ENCODE data around the gene GPRIN2.

The GPRIN2 gene

DNA sequence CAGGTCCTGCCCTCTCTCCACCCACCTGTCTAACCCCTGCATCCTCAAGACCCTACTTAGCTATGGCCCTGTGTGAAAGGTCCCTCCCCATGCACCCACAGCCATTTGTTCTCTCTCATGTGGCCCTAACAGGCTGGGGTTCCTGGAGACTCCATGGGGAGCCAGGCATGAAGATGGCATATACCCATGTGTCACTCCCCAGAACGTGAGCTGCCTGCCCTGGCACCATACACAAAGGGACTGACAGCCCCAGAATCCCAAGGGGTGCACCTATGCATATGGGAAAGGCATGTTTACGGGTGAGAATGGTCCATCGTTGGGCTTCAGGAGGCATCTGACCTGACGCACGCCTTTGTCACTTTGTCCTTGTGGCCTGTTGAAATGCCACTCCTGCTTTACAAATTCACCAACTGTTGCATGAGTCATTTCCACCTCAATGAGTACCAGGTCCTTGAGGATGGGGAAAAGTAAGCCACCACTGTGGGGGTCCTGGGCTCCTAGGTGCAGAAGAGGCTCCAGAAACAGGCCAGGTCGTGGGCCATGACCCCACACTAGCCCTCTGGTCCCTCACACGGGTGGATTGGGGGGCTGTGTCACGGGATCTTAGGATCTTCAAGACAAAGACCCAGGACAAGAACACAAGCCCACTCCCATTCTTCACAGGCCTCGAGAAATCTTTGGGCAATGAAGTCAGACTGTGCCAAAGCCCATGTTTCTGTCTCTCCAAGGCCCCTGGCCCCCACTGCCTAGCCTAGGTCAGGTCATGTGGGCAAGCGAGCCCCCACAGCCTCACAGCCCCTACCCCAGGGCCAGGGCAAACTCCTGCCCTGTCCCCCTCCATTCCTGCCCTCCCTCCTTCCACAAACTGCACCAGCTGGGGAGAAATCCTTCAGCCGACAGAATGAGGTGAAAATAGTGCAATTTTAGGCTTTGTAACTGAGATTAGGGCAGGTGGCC is 8.6 kb downstream of the GPRIN2 start:
- DNase-seq = no peak

DNA sequence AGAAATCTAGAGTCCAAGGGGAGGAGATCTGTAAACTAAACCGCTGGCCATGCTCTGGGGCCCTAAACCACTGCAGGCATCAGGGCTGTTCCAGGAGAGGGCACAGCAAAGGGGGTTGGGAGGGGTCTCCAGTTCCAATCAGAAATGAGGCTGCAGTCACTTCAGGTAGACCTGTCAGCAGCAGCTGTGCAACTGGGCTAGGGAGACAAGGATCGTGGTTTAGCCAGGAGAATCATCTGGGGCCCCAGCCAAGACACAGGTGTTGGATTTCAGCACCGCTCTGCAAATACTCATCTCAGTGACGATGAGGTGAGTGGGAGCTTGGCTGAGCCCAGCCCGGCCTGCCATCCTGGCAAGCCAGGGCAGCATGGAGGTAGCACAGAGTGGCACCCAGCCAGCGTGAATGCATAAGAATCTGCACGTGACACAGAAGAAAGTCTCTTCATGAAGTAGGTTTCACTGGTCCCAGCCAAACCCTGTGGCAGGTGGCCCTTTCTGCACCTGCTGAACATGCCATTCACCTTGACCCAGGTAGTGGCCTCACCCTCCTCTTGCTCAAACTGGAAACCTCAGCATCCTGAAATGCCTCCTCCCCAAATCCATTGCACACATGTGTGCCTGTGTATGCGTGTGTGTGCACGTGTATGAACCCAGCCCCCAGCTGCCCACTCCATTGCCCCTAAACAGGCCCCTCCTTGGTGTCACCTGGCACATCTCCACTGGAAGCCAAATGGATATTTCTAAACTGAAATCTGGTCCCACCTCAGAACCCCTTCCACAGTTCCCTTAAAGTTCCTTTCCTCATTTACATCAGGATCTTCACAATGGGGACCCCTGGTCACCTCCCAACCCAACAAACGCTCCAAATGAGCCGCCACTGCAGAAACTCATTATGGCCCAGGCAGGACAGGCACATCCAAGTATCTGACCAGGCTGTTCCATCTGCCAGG is 9.6 kb downstream of the GPRIN2 start:
- no peak for DNase-seq

DNA sequence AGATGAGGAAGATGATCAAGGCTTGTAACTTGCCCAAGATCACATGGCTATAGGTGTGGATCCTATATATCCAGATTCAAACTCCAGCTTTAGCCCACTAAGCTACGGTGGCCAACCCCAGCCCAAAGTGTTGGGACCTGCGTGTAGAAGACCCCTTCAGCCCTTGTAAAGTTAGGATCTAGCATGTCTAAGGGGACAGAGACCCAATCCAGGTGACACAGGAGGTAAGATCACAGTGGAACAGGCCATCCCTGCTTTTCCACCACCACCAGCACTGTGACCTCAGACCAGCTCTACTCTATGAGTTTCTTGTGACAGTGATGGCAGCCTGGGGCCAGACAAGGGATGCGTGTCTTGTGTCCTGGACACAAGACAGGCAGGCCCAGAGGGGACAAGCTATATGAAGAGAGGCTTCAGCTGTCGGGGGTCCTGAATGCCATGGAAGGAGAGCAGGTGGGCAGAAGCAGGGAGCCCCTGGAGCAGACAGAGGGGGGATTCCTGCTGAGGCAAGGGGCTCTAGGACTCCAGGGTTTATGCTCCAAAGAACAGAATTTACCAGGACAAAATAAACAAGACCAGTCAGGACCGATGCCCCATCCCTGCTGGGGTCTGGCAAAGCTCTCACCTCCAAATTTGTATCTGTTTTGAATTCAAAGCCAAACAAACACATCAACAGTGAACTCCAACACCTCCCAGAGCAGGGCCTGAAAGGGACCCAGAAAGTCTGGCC is 10.4 kb downstream of the GPRIN2 start:
- no peak for DNase-seq

DNA sequence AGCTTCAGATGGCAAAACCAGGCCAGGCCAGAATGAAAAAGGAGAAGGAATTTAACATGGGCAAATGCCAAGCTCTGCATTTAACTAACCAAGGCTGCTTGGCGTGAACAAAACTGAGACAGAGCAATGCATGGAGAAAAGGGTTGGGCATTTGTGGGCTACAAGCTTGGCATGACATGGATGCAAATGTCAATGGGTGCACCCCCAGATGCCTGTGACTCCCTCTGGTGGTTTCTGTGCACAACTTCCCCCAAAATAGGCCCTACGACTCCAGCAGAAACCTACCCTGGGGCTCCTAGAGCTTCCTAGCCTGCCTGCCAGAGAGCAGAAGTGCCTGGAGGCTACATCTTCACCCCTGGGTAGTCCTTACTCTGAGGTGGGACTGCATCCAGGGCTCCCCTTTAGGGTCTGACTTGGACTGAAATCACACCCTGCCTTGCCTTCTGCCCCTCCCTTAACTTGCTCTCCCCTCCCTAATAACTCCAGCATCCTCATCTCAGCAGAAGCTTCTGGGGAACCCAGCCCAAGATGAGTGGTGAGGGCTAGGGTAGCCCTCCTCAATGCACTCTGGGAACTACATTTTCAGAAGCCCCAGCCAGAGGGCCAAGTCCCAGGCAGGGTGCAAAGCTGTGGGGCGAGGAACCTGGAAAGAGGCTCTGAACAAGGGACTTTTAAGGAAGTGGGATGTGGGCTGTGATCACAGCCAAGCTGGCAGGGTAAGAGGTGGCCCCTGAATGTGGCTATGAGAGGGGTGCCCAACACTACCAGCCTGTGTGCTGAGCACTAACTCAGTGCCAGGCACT is 11.3 kb downstream of the GPRIN2 start:
- DNase-seq = no peak

DNA sequence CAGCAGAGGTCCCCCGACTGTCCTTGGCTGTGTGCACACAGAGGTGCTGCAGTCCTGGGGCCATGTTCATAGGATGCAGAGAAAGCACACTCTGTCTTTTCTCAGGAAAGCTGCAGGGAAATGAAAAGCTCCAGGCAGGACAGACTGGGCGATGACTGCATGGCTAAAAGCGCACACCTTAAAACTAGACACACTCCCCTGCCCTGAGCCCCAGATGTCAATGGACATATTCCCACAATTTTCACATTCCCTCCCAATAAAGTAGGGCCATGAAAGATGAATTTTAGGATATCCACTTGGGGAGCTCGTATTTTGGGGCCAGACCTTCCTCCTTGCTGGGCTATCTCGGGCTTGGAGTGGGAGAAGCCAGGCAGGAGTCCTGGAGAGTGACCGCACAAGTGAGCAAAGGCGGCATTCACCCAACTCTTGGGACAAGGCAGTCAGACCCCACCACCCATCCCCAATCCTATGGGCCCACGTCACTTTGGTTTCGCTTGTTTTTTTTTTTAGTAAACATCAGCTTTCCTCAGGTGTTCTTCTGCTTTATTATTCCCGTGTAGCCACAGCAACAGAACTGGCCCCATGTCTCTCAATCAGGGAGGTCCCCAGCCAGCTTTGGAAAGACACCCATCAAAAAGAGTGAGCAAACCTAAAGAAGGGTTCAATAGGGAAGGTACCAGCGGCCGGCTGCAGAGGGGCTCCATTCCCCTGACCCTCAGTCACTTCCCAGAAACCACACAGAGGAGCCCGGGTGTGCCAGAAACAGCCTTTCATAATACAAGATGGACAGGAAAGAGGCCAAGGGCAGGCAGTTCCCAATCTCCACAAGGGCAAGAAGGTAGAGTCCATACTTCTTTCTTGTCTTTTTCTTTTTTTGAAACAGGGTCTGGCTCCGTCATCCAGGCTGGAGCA is 12.7 kb downstream of the GPRIN2 start:
- no peak for DNase-seq

DNA sequence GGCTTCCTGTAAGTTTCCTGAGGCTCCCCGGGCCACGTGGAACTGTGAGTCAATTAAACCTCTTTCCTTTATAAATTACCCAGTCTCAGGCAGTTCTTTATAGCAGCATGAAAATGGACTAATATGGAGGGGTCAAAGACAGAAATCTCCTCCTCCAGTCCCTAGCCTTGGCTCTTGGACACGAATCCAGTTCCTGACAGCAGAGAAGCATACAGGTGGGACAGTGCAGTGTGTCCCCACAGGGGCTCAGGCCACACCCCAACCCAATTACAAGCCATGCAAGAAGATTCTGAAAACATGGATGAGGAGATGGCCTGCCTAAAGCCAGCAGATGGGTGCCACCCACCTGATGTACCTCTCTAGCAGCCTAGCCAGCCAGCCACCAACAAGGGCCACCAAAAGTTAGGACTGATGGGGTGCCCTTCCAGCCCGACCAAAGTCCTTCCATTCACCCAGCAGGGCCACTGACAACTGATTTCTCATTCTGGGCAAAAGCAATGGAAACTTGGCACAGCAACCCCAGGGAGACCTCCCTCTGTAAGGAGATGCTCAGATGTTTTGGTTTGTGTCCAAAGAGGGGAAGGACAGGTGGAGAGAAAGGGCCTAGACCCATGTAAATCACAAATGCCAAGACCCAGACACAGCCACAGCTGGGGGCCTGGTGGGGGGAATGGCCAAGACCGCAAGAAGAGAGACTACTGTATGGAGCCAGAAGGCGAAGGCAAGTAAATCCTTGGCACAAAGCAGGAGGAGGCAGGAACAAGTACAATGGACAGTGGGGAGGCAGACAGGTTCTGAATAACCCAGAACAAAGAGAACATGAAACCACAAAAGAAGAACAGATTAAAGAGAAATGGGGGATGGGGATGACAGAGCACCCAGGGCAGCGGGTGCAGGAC is 13.6 kb downstream of the GPRIN2 start:
- no peak for DNase-seq

DNA sequence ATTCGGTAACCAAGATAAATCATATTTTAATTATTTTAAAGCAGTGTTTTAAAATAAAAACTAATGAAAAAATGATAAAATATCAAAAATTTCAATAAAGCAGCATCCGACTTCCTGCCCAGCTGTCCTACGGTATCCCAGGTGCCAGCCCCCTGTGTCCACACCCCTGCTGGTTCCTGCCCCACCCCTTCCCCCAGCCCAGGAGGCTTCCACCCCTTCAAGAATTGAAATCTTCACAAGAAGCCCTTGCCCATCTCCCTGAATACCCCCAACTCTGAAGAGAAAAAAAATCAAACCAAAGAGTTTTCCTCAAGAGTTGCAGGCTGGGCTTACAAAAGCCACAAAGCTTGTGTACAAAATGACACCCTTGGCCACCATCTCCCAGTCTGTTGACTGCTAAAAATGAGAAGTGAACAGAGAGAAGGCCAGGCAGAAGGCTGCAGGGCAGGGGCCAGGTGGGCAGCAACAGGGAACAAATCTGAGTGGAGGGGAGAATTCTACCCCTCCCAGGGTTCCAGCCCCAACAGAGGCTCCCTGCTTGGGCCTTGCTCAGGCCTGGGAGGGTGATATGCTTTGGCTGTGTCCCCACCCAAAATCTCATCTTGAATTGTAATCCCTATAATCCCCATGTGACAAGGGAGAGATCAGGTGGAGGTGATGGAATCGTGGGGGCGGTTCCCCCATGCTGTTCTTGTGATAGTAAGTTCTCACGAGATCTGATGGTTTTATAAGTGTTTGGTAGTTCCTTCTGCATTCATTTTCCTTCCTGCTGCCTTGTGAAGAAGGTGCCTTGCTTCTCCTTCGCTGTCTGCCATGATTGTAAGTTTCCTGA is 14.5 kb downstream of the GPRIN2 start:
- DNase-seq = no peak

DNA sequence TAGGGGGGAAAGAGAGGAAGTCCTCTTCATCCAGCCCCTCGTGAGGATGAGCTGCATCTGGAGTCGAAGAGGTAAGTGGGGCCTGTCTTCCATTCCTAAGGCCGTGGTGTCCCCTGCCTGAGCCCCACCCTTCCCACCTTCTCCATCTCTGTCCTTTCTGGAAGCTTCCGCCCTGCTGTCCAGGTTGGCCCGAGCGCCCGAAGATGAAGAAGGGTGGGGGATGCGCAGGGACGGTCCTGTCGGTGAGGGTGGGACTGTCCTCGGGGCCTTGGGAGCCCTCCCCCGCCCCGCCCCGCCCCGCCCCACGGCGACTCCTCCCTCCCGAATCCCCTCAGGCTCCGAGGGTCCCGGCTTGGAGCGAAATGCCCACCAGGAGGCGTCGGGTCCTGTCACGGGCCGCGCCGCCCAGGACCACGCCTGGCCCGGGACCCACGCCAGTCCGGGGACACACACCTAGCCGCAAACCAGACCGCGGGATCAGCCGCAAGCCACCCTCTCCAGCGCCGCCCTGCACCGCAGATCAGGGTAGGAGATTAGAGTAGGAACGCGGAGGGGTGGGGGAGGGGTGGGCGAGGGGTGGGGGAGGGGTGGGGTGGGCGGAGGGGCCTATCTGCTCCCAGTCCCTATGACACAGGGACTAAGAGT is 15.3 kb downstream of the GPRIN2 start:
- DNase-seq = no peak

DNA sequence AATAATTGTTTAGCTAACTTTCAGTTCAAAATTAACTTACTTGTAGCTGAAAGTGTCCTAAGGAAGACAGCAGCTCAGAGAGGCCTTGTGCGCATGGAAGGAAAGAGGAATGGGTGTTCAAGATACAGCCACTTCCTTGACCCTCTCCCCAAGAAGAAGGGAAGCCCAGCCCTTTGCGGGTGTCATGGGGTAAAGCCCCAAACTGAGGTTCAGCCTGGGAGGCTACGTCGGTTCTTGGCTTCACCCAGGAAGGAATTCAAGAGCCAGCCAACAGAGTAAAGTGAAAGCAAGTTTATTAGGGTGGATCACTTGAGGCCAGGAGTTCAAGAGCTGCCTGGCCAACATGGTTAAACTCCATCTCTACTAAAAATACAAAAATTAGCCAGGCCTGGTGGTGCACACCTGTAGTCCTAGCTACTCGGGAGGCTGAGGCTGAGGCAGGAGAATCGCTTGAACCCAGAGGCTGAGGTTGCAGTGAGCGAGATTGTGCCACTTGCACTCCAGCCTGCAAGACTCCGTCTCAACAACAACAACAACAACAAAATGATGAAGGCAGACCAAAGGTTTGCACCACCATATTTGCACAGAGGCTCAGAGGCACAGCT is 15.9 kb downstream of the GPRIN2 start:
- no peak for DNase-seq

DNA sequence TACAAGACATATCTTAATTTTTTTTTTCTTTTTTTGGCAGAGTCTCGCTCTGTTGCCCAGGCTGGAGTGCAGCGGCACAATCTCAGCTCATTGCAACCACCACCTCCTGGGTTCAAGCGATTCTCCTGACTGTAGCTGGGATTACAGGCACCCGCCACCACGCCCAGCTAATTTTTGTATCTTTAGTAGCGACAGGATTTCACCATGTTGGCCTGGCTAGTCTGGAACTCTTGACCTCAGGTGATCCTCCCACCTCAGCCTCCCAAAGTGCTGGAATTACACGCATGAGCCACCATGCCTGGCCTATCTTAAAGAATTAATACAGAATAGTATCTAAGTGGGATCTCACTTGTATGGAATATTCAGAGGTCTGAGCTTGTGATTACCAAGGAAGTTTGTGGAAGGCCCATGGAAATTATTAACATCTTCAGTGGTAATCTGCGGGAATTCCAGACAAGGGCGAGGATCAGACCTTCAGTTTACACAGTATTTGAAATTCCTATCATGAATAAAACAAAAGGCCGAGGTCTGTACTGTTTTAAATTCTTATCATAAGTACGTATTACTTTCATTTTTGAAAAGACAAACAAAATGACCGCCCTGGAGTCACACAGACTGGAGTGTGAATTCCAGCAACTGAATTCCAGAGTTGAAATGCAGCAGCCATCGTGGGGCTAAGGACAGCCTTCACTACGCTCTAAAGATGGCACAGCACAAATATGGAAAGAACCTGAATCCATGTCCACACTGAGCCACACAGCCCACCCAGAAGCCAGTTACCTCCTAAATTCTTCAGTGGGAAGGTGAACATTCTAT is 16.7 kb downstream of the GPRIN2 start:
- DNase-seq = no peak

DNA sequence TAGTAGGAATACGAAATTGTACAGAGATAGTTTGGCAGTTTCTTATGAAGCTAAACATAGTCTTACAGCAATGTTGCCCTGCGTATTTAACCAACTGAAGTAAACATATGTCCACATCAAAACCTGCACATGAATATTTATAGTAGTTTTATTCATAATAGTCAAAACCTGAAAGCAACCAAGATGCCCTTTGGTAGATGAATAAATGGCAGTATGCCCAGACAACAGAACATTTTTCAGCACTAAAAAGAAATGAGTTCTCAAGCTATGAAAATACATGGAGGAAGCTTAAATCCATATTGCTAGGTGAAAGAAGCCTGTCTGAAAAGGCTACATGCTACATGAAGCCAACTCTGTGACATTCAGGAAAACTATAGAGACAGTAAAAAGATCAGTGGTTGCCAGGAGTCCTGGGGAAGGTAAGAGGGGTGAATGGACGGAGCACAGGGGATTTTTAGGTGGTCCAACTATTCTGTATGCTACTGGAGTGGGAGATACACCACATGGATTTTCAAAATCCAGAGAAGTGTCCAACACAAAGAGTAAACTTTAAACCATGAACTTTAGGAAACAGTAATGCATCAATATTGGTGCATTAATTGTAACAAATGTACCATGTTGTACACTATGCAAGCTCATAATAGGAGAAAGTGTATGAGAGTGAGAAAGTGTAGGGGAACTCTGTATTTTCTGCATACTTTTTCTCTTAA is 17.6 kb downstream of the GPRIN2 start:
- no peak for DNase-seq

DNA sequence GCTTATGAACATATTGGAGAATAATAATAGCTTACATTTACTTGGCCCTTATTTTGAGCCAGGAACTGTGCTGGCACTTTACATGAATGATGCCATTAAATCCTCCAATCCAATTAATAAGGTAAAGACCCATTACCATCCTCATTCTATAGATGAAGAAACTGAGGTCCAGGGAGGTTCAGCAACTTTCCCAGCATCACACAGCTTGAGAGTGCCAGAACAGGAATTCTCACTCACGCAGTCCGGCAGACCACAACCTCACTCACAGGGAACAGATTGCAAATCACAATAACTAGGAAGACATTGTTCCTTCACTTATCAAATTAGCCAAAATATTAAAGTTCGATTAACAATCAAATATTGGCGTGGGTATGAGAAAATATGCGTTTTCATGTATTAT is 18.3 kb downstream of the GPRIN2 start:
- no peak for DNase-seq

DNA sequence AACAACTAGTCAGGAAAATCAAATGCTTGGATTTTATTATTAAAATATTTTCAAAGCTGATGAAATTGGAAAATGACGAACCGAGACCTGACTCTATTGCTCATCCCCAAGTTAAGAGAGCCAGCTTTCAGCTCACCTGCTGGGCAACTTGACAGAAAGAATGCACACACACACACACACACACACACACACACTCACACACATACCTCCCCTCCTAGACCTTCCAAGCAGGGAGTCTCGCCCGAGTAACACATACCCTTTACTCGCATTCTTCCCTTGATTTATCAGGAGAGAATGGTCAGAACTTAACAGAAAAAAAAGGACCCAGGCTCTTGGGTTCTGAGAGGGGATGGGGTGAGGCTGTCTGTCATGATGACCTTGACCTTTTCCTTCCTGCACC is 19.1 kb downstream of the GPRIN2 start:
- no peak for DNase-seq

DNA sequence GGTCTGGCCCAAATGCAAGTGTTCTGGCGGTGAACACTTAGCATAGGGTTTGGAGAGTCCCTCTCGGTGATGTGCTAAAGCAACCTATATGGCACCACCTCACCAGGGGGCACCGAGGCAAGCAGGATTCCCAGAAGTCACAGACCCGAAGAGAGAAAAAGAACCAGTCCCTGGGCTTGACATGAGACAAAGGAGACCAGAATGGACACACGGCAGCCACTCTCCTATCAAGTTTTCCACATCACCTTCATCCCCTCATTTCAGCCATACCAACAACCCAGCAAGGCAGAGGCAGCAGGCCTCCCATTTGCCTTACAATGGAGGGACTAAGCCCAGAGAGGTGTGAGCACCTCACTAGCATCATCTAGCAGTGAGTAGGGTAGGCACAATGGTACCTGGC is 19.7 kb downstream of the GPRIN2 start:
- no peak for DNase-seq

DNA sequence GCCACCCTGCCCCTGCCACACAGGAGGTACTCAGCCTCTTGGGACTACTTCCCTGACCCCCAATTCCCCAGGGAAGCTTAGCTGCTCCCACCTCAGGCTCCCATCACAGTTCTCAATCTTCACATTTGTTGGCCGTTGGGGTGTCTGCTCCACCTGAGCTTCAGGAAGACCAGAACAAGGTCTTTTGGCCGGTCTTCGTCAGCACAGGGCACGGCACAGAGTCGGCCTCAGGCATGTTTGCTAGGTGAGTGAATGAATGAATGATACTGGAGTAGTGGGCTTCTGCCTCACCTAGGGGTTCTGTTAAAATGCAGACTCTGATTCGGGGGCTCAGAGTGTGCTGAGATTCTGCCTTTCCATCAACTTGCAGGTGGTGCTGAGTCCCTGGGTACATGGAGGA is 20.3 kb downstream of the GPRIN2 start:
- DNase-seq = no peak

DNA sequence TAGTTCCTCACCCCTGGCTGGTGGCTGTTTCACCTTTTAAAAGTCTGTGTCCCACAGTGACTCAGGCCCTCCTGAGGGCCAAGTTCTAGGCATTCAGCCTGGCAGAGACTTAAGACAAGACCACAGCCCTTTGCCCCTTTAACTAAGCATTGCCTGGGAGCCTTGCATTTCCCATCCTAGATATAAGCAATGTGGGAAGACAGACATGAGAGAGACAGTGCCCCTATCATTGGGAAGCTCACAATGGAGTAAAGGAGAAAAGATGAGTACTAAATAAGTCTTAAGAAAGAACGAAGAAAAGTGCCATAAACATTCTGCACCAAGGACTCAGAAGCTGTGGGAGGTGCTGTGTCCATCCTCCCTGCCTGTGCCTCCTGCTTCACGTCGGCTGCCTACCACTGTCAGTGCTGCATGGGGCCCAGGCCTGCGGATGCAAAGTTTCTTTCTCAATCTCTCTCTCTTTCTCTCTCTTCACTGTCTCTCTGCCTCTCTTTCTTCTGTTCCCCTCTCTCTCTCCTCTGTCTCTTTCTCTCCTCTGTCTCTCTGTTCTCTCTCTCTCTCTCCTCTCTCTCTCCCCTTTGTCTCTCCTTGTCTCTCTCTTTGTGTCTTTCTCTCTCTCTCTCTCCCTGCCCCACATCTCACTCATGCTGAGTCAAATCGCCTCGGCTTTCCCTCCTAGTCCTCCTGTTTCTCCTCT is 21.5 kb downstream of the GPRIN2 start:
- DNase-seq = no peak

All from CD4-positive, alpha-beta T cell treated with Interleukin-12 subunit alpha and Interleukin-12 subunit beta, for 1 hour (primary cell).